H9 (cell line): Measurements from ENCODE around the gene CNDP2. TPM values are rescaled to one million over a fixed set of nuclear protein-coding genes. Genes with fewer than 3 reads are reported as not detected.

Experiments
- DNase-seq: peaks from one replicate; pipeline ENCODE4 v3.0.0-alpha.2; 2017
- H2AFZ ChIP-seq: one replicate; pipeline ENCODE4 v1.6.1; 2013; ENCODE audit warnings: mild to moderate bottlenecking, low read length, control low read depth, moderate library complexity
- H2AK5ac ChIP-seq: 2 replicates; pipeline ENCODE4 v1.6.1; 2013; ENCODE audit warnings: low read length, control low read depth, mixed read lengths; ENCODE audit not compliant: insufficient read length
- H2BK120ac ChIP-seq: one replicate; pipeline ENCODE4 v1.6.1; 2013; ENCODE audit warnings: low read depth, mild to moderate bottlenecking, low read length, control low read depth, inconsistent platforms; ENCODE audit not compliant: poor library complexity, severe bottlenecking
- H2BK12ac ChIP-seq: 2 replicates; pipeline ENCODE4 v1.6.1; 2013; ENCODE audit warnings: low read length, control low read depth, mixed read lengths, low read depth; ENCODE audit not compliant: insufficient read length
- H2BK15ac ChIP-seq: 2 replicates; pipeline ENCODE4 v1.6.1; 2013; ENCODE audit warnings: low read depth, low read length, control low read depth
- H2BK20ac ChIP-seq: one replicate; pipeline ENCODE4 v1.6.1; 2013; ENCODE audit warnings: low read depth, mild to moderate bottlenecking, low read length, control low read depth, inconsistent platforms; ENCODE audit not compliant: poor library complexity, severe bottlenecking
- H2BK5ac ChIP-seq: 2 replicates; pipeline ENCODE4 v1.6.1; 2013; ENCODE audit warnings: low read length, control low read depth, mixed read lengths; ENCODE audit not compliant: insufficient read length
- H3K14ac ChIP-seq: 2 replicates; pipeline ENCODE4 v1.6.1; 2013; ENCODE audit warnings: low read length, control low read depth; ENCODE audit not compliant: insufficient read depth
- H3K18ac ChIP-seq: 2 replicates; pipeline ENCODE4 v1.6.1; 2013; ENCODE audit warnings: low read depth, mild to moderate bottlenecking, mixed read lengths, low read length, control low read depth; ENCODE audit not compliant: insufficient read length
- H3K23ac ChIP-seq: 2 replicates; pipeline ENCODE4 v1.6.1; 2013; ENCODE audit warnings: low read length, control low read depth, mixed read lengths, low read depth; ENCODE audit not compliant: insufficient read length
- H3K23me2 ChIP-seq: 2 replicates; pipeline ENCODE4 v1.6.1; 2013; ENCODE audit warnings: low read depth, mild to moderate bottlenecking, mixed read lengths, low read length, control low read depth; ENCODE audit not compliant: insufficient read length, poor library complexity, severe bottlenecking
- H3K27ac ChIP-seq: 2 replicates; pipeline ENCODE4 v1.5.1; 2013; ENCODE audit warnings: low read length, control low read depth, mixed read lengths, low read depth; ENCODE audit not compliant: insufficient read length
- H3K27me3 ChIP-seq: 2 replicates; pipeline ENCODE4 v1.6.1; 2013; ENCODE audit warnings: low read length, control low read depth, inconsistent platforms; ENCODE audit not compliant: insufficient read depth
- H3K4ac ChIP-seq: 2 replicates; pipeline ENCODE4 v1.6.1; 2013; ENCODE audit warnings: low read depth, mild to moderate bottlenecking, control low read depth, inconsistent platforms, low read length, moderate library complexity
- H3K4me1 ChIP-seq: 2 replicates; pipeline ENCODE4 v1.6.1; 2013; ENCODE audit warnings: low read length, control low read depth, inconsistent platforms; ENCODE audit not compliant: insufficient read depth
- H3K4me2 ChIP-seq: 2 replicates; pipeline ENCODE4 v1.6.1; 2013; ENCODE audit warnings: low read length, control low read depth, mixed read lengths; ENCODE audit not compliant: insufficient read length, insufficient read depth
- H3K56ac ChIP-seq: 2 replicates; pipeline ENCODE4 v1.6.1; 2013; ENCODE audit warnings: low read depth, mild to moderate bottlenecking, mixed read lengths, low read length, control low read depth; ENCODE audit not compliant: insufficient read length
- H3K79me1 ChIP-seq: 2 replicates; pipeline ENCODE4 v1.6.1; 2013; ENCODE audit warnings: low read depth, mild to moderate bottlenecking, moderate library complexity, low read length, control low read depth, inconsistent platforms; ENCODE audit not compliant: insufficient read depth, poor library complexity, severe bottlenecking
- H3K79me2 ChIP-seq: 2 replicates; pipeline ENCODE4 v1.6.1; 2013; ENCODE audit warnings: low read length, control low read depth, inconsistent platforms; ENCODE audit not compliant: insufficient read depth
- H3K9ac ChIP-seq: 2 replicates; pipeline ENCODE4 v1.6.1; 2013; ENCODE audit warnings: low read length, control low read depth, mixed read lengths; ENCODE audit not compliant: insufficient read length; ENCODE audit errors: extremely low read depth
- H3K9me3 ChIP-seq: one replicate; pipeline ENCODE4 v1.6.1; 2013; ENCODE audit warnings: low read depth, low read length, inconsistent platforms; ENCODE audit not compliant: control insufficient read depth
- H3T11ph ChIP-seq: one replicate; pipeline ENCODE4 v1.6.1; 2013; ENCODE audit warnings: mild to moderate bottlenecking, low read length, control low read depth, inconsistent platforms
- H4K20me1 ChIP-seq: one replicate; pipeline ENCODE4 v1.6.1; 2013; ENCODE audit not compliant: control insufficient read depth, insufficient read length, insufficient read depth
- H4K5ac ChIP-seq: 2 replicates; pipeline ENCODE4 v1.6.1; 2013; ENCODE audit warnings: low read depth, mild to moderate bottlenecking, mixed read lengths, low read length, control low read depth; ENCODE audit not compliant: insufficient read length
- H4K8ac ChIP-seq: replicated peaks from 2 replicates; pipeline ENCODE4 v1.6.1; 2013; ENCODE audit warnings: low read length, control low read depth, mixed read lengths, low read depth; ENCODE audit not compliant: insufficient read length
- H4K91ac ChIP-seq: 2 replicates; pipeline ENCODE4 v1.6.1; 2013; ENCODE audit warnings: low read depth, mild to moderate bottlenecking, moderate library complexity, mixed read lengths, low read length, control low read depth; ENCODE audit not compliant: insufficient read length
- H3K27ac Mint-ChIP-seq, 3 experiments: 2 replicates in 2 of 3; 3 replicates in 1 of 3; pipeline ENCODE4 v1.8.0; 2020 to 2021; ENCODE audit warnings: mixed read lengths in 3 of 3, mild to moderate bottlenecking in 1 of 3, moderate library complexity in 1 of 3
- H3K27me3 Mint-ChIP-seq: 2 replicates; pipeline ENCODE4 v1.8.0; 2021; ENCODE audit warnings: low read depth, mild to moderate bottlenecking, moderate library complexity, mixed read lengths
- H3K36me3 Mint-ChIP-seq, 3 experiments: 2 replicates in 2 of 3; 3 replicates in 1 of 3; pipeline ENCODE4 v1.8.0; 2020 to 2021; ENCODE audit warnings: low read depth in 3 of 3, mixed read lengths in 3 of 3; ENCODE audit not compliant: insufficient read depth in 1 of 3
- H3K4me1 Mint-ChIP-seq, 2 experiments: 2 replicates each; pipeline ENCODE4 v1.8.0; 2020; ENCODE audit warnings: mixed read lengths in 2 of 2
- H3K4me3 Mint-ChIP-seq, 2 experiments: 2 replicates in 1 of 2; 3 replicates in 1 of 2; pipeline ENCODE4 v1.8.0; 2020 to 2021; ENCODE audit warnings: mild to moderate bottlenecking in 2 of 2, mixed read lengths in 2 of 2, moderate library complexity in 1 of 2
- H3K9me3 Mint-ChIP-seq, 2 experiments: 2 replicates in 1 of 2; 3 replicates in 1 of 2; pipeline ENCODE4 v1.8.0; 2020; ENCODE audit warnings: mild to moderate bottlenecking in 2 of 2, mixed read lengths in 2 of 2, moderate library complexity in 1 of 2
- CTCF ChIP-seq: fragments of 200-600 bp; sonication (generic); conservative IDR thresholded peaks from 3 replicates; pipeline ENCODE4 v1.8.0; 2021; ENCODE audit warnings: antibody characterized with exemption, mild to moderate bottlenecking
- WGBS: extraction: QIAGEN DNeasy Blood & Tissue Kit; methylation state at CpG from one replicate; pipeline ENCODE4 v1.1.7; 2013; ENCODE audit warnings: missing lambda C conversion rate, low lambda C conversion rate, mixed read lengths; ENCODE audit not compliant: insufficient read length; ENCODE audit errors: extremely low coverage; 5-methylcytosine and 5-hydroxymethylcytosine counted together
- total RNA-seq: library from RNA; stranded (reverse); gene quantifications from 2 replicates; pipeline ENCODE4 v1.2.1, GENCODE V29; 2021

The CNDP2 gene
- total RNA-seq, 1 experiment from 2014 or later: 212 TPM

GRCh38 chr18:74546007-74546406 is 49.8 kb downstream of the CNDP2 start:
- Mint-ChIP-seq H3K27ac (no peak overlapping the region), H3K36me3 (peaks cover 10 to 23% (median 17%) of the 10 kb centered on the region in 3 experiments)
- WGBS: no CpG with 5 or more reads among the region's 11 CpGs

More at GRCh38 chr18:74546007-74546406, 49.8 kb downstream of the CNDP2 start:
- no peak overlapping the region for H3T11ph ChIP-seq
- no peak overlapping the region for H2BK20ac ChIP-seq
- no peaks in the 10 kb centered on the region for H3K79me2 ChIP-seq
- no peak overlapping the region for H3K56ac ChIP-seq
- Mint-ChIP-seq H3K4me1 (no peaks in the 10 kb centered on the region), H3K9me3 (peaks cover 33 to 47% of the 10 kb centered on the region in 2 experiments), H3K4me3 (no peak overlapping the region), H3K27me3 (peaks cover 8% of the 10 kb centered on the region)
- no peak overlapping the region for H3K18ac ChIP-seq
- no peak overlapping the region for H2AK5ac ChIP-seq
- H3K27me3 ChIP-seq: no peaks in the 10 kb centered on the region
- peaks cover 10% of the 10 kb centered on the region for H3K9me3 ChIP-seq
- no peak overlapping the region for H2AFZ ChIP-seq
- no peak overlapping the region for H3K9ac ChIP-seq
- no peak overlapping the region for H2BK12ac ChIP-seq
- H4K20me1 ChIP-seq: no peaks in the 10 kb centered on the region
- no peak for DNase-seq
- H3K14ac ChIP-seq: no peak overlapping the region
- H2BK120ac ChIP-seq: no peak overlapping the region
- H2BK15ac ChIP-seq: no peak overlapping the region
- no peak overlapping the region for H4K8ac ChIP-seq
- no peak overlapping the region for H3K27ac ChIP-seq
- no peak overlapping the region for H4K91ac ChIP-seq
- no peaks in the 10 kb centered on the region for H3K4me1 ChIP-seq
- no peaks in the 10 kb centered on the region for H3K79me1 ChIP-seq
- no peak overlapping the region for H4K5ac ChIP-seq
- H3K23me2 ChIP-seq: no peaks in the 10 kb centered on the region
- no peak overlapping the region for H3K4ac ChIP-seq
- H3K23ac ChIP-seq: no peak overlapping the region
- no peak overlapping the region for H3K4me2 ChIP-seq
- TF ChIP-seq CTCF: no peak
- H2BK5ac ChIP-seq: no peak overlapping the region
